Measurements from ENCODE around the gene C19orf38. TPM values are rescaled to one million over a fixed set of nuclear protein-coding genes. Genes with fewer than 3 reads are reported as not detected.
A peak's percentile ranks its signal among the peaks of the same experiment; 100 is the strongest.

Gene C19orf38
- total and polyA plus RNA-seq, 4 donors = 0.97 to 3.9 (median 1.5) TPM

DNA sequence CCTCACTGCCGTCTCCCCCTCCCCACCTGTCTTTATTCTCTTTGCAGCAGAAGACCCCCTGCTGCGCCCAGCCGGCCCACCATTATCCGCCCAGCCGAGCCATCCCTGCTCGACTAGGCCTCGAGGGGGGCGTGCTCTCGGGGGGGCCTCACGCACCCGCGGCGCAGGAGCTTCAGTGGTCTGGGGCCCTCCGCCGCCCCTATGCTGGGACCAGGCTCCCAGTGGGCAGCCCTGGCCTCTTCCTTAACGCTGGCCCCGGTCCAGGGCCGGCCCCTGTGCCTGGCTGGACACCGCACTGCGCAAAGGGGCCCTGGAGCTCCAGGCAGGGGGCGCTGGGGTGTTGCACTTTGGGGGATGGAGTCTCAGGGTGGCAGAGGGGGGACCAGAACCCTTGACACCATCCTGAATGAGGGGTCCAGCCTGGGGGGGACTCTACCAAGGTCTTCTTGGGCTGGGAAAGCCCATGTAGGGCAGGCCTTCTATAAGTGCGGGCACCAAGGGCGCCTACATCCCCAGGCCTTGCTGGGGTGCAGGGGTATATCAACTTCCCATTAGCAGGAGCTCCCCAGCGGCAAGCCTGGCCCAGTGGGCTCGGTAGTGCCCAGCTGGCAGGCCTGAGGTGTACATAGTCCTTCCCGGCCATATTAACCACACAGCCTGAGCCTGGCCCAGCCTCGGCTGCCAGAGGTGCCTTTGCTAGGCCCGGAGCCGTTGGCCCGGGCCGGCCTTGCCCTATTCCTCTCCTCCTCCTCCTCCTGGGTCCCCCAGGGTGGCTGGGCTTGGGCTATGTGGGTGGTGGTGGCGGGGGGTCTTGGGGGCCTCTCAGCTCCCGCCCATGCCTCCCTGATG is 17.1 kb upstream of the C19orf38 start:
- Histone ChIP-seq H3K9ac (ENCODE audit: low read depth in 1 of 2, low read length in 2 of 2) (no peak overlapping the region), H3K9me3 (ENCODE audit: control insufficient read depth in 4 of 4, low read length in 3 of 4) (no peaks in the 10 kb centered on the region), H3K27me3 (ENCODE audit: control insufficient read depth in 4 of 4, insufficient read depth in 4 of 4, low read length in 3 of 4) (no peaks in the 10 kb centered on the region), H3K36me3 (ENCODE audit: control insufficient read depth in 4 of 4, insufficient read depth in 3 of 4, low read depth in 1 of 4, low read length in 3 of 4) (peaks cover 5 to 44% (median 19%) of the 10 kb centered on the region in 4 donors), H3K4me1 (ENCODE audit: control insufficient read depth in 4 of 4, insufficient read depth in 4 of 4, low read length in 3 of 4) (peaks cover 0 to 9% (median 7%) of the 10 kb centered on the region in 4 donors), H3K4me3 (ENCODE audit: low read depth in 1 of 3, low read length in 3 of 3) (no peak overlapping the region), H3K27ac (ENCODE audit: low read depth in 1 of 2, low read length in 2 of 2) (no peak overlapping the region)
- DNase-seq (ENCODE audit: low spot score) = no peak
- TF ChIP-seq, protein P1, sequence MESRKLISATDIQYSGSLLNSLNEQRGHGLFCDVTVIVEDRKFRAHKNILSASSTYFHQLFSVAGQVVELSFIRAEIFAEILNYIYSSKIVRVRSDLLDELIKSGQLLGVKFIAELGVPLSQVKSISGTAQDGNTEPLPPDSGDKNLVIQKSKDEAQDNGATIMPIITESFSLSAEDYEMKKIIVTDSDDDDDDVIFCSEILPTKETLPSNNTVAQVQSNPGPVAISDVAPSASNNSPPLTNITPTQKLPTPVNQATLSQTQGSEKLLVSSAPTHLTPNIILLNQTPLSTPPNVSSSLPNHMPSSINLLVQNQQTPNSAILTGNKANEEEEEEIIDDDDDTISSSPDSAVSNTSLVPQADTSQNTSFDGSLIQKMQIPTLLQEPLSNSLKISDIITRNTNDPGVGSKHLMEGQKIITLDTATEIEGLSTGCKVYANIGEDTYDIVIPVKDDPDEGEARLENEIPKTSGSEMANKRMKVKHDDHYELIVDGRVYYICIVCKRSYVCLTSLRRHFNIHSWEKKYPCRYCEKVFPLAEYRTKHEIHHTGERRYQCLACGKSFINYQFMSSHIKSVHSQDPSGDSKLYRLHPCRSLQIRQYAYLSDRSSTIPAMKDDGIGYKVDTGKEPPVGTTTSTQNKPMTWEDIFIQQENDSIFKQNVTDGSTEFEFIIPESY (IDR thresholded peaks at IDR 0.05) = no peak
- TF ChIP-seq, protein P2, sequence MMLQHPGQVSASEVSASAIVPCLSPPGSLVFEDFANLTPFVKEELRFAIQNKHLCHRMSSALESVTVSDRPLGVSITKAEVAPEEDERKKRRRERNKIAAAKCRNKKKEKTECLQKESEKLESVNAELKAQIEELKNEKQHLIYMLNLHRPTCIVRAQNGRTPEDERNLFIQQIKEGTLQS (IDR thresholded peaks at IDR 0.05) = no peak
- TF ChIP-seq, protein P3, sequence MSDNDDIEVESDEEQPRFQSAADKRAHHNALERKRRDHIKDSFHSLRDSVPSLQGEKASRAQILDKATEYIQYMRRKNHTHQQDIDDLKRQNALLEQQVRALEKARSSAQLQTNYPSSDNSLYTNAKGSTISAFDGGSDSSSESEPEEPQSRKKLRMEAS (IDR thresholded peaks at IDR 0.05) = no peak
- TF ChIP-seq EGR1 (IDR thresholded peaks at IDR 0.05; ENCODE audit: low read depth in 2 of 2) = no peak
- TF ChIP-seq RXRA (IDR thresholded peaks at IDR 0.05) = no peak
- no peak for TF ChIP-seq FOXA1 (IDR thresholded peaks at IDR 0.05)
- TF ChIP-seq, protein P4, sequence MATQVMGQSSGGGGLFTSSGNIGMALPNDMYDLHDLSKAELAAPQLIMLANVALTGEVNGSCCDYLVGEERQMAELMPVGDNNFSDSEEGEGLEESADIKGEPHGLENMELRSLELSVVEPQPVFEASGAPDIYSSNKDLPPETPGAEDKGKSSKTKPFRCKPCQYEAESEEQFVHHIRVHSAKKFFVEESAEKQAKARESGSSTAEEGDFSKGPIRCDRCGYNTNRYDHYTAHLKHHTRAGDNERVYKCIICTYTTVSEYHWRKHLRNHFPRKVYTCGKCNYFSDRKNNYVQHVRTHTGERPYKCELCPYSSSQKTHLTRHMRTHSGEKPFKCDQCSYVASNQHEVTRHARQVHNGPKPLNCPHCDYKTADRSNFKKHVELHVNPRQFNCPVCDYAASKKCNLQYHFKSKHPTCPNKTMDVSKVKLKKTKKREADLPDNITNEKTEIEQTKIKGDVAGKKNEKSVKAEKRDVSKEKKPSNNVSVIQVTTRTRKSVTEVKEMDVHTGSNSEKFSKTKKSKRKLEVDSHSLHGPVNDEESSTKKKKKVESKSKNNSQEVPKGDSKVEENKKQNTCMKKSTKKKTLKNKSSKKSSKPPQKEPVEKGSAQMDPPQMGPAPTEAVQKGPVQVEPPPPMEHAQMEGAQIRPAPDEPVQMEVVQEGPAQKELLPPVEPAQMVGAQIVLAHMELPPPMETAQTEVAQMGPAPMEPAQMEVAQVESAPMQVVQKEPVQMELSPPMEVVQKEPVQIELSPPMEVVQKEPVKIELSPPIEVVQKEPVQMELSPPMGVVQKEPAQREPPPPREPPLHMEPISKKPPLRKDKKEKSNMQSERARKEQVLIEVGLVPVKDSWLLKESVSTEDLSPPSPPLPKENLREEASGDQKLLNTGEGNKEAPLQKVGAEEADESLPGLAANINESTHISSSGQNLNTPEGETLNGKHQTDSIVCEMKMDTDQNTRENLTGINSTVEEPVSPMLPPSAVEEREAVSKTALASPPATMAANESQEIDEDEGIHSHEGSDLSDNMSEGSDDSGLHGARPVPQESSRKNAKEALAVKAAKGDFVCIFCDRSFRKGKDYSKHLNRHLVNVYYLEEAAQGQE (IDR thresholded peaks at IDR 0.05) = no peak
- WGBS = 92% methylated on average over 33 of the region's 33 CpGs

DNA sequence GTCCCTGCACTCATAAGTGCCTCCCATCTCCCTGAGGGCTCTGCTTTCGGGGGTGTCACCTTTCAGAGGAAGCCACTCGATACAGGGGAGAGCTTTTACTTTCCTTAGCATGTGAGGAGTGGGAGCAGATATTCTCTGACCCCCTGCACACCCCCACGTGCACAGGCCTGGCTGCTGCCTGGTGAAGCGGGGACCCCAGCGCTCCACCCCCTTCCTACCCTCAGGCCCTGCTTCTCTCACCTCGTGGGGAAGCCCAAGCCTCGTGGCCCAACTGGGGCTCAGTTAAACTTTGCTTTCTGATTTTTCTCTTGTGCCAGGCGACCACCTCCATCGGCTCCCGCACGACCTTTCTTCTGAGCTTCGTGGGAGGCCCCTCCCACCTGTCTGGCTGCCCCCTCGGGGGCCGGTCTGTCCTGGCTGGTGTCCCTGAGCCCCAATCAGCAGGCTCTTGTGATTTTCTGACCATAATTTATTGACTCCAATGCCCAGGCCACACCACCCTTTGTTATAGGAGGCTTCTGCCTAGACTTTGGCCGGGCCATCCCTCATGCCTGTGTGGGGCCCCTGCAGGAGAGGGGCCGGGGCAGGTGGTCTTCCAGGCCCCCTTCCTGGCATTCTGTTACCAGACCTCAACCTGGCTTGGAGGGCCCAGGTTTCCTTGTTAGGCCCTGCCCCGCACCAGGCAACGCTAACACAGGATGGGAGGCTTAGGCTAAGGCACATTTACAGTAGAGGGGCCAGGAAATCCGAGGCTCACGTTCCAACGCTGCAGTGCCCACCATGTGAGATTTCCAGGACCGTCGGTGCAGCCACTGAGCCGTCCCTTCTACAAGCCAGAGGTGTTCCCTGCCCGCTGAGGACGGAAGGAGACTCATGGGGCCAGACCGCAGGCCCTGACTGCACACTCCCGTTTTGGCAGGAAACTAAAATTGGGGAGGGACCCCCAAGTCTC is 16.0 kb upstream of the C19orf38 start:
- WGBS = 90% methylated on average over 28 of the region's 28 CpGs
- no peak for TF ChIP-seq NR2F2 (IDR thresholded peaks at IDR 0.05)
- Histone ChIP-seq H3K27ac (ENCODE audit: low read depth in 1 of 2, low read length in 2 of 2) (no peak overlapping the region), H3K4me1 (ENCODE audit: control insufficient read depth in 4 of 4, insufficient read depth in 4 of 4, low read length in 3 of 4) (peaks cover 0 to 18% (median 10%) of the 10 kb centered on the region in 4 donors), H3K4me3 (ENCODE audit: low read depth in 1 of 3, low read length in 3 of 3) (no peak overlapping the region), H3K36me3 (ENCODE audit: control insufficient read depth in 4 of 4, insufficient read depth in 3 of 4, low read depth in 1 of 4, low read length in 3 of 4) (peaks cover 5 to 36% (median 14%) of the 10 kb centered on the region in 4 donors), H3K27me3 (ENCODE audit: control insufficient read depth in 4 of 4, insufficient read depth in 4 of 4, low read length in 3 of 4) (no peaks in the 10 kb centered on the region), H3K9ac (ENCODE audit: low read depth in 1 of 2, low read length in 2 of 2) (no peak overlapping the region), H3K9me3 (ENCODE audit: control insufficient read depth in 4 of 4, low read length in 3 of 4) (no peaks in the 10 kb centered on the region)
- peak; percentile 29 for DNase-seq (ENCODE audit: low spot score)
